SH-SY5Y (cell line): ENCODE data around the gene GATM.

Experiments
- GATA2 ChIP-seq: IDR thresholded peaks from 2 replicates; pipeline ENCODE4 v1.6.1; 2011; ENCODE audit warnings: mild to moderate bottlenecking, low read depth, low read length
- GATA3 ChIP-seq: IDR thresholded peaks from 2 replicates; pipeline ENCODE4 v1.6.1; 2011; ENCODE audit warnings: low read depth, mild to moderate bottlenecking, low read length, moderate library complexity

Gene GATM, protein sequence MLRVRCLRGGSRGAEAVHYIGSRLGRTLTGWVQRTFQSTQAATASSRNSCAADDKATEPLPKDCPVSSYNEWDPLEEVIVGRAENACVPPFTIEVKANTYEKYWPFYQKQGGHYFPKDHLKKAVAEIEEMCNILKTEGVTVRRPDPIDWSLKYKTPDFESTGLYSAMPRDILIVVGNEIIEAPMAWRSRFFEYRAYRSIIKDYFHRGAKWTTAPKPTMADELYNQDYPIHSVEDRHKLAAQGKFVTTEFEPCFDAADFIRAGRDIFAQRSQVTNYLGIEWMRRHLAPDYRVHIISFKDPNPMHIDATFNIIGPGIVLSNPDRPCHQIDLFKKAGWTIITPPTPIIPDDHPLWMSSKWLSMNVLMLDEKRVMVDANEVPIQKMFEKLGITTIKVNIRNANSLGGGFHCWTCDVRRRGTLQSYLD

DNA sequence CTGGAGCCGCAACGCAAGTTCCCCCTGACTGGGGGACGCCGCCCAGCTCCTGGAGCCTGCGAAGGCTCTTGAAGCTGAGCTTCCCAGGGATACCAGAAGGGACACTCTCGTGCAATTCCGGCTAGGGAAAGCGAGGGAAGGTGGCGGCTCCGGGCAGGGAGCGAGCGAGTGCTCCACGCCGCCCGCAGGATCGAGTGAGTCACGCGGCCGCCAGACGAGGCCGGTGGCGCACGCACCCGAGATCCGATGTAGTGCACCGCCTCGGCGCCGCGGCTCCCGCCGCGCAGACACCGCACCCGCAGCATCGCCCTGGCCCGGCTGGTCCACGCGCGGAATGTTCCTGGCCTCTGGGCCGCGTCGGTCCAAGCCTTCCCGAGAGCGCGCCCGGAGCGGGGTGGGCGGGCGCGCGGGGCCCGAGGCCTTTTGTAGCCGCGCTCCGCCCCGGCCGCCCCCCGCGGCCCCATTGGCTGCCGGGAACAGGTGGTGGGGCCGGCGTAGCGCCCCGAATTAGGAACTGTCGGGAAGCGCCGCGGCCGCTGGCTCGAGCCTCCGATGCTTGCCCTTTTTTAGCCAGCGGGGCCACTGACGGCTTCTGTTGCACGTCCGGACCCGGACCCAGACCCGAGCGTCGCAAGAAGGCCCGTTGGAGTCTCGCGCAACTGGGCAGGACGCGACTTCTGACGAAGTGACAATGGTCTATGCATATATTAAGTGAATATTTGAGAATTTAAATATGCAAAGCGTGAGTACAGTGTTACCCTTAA lies at the start of gene GATM:
GATM (minus strand) TSS at position 396 of the 764 bp plus-strand sequence; CDS start at position 305, 91 bp downstream.
- TF ChIP-seq GATA2 (no peak; the same call in 1 of the 2 replicates), GATA3 (no peak)

DNA sequence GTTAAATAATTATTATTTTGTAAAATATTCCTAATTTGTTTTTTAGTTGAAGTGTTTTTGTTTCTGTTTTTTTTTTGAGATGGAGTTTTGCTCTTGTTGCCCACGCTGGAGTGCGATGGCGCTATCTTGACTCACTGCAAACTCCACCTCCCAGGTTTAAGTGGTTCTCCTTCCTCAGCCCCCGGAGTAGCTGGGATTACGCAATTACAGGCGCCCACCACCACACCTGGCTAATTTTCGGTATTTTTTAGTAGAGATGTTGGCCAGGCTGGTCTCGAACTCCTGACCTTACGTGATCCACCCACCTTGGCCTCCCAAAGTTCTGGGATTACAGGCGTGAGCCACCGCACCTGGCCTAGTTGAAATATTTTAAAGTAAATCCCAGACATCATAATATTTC lies 48.7 kb upstream of the GATM start:
- TF ChIP-seq GATA3 (no peak), GATA2 (no peak)

DNA sequence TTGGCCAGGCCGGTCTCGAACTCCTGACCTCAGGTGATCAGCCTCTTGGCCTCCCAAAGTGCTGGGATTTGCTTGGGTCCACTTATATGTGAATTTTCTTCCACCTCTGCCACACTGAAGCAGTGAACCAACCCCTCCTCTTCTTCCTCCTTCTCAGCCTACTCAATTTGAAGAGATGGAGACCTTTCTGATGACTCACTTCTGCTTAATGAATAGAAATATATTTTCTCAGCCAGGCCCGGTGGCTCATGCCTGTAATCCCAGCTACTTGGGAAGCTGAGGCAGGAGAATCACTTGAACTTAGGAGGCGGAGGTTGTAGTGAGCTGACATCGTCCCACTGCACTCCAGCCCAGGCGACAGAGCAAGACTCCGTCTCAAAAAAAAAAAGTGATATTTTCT lies 46.8 kb upstream of the GATM start:
- TF ChIP-seq GATA2 (no peak), GATA3 (no peak)

DNA sequence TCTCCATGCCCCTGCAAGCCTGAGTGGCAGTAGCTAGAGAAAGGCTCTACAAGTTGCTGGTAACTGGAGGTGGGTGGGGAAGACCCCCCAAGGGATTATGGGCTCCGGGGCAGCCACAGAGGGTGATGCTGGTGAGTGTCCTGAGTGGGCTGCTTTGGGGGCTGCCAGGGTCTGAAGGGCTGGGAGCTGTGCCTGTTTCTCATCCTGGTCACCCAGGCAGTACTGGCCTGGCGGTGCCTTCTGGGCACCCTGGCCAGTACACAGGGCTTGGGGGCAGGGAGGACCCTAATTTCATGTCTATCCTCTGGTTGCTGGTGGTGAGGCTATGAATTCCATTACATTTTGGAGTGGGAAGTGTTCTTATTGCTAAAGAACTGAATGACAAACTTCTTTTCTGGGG lies 46.1 kb upstream of the GATM start:
- TF ChIP-seq GATA3: no peak
- no peak for TF ChIP-seq GATA2

DNA sequence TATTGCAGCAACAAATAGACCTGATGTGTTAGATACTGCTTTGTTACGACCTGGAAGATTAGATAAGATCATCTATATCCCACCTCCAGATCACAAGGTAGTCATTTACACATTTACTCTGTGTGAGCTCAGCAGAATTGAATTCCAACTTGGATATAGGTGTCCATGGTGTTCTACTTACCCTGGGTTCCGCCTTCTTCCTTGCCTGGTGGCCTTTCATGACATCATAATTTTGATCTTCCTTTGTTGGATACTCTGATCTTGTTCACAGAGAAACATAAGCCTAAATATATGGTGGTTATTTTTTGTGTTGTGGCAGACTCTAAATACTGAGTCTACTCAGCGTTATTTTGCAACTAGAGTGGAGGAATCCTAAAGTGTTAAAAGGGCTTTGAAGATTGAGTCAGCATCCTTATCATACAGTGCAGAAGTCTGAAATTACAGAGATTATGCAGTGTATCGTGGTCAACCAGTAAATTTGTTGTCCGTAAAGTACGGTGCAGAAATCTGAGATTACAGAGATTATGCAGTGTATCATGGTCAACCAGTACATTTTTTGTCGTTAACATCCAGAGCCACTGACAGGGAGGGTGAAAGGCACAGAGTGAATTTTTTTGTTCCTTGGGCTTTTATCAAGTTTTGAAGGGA lies 39.1 kb upstream of the GATM start:
- TF ChIP-seq GATA3: no peak
- TF ChIP-seq GATA2: no peak

DNA sequence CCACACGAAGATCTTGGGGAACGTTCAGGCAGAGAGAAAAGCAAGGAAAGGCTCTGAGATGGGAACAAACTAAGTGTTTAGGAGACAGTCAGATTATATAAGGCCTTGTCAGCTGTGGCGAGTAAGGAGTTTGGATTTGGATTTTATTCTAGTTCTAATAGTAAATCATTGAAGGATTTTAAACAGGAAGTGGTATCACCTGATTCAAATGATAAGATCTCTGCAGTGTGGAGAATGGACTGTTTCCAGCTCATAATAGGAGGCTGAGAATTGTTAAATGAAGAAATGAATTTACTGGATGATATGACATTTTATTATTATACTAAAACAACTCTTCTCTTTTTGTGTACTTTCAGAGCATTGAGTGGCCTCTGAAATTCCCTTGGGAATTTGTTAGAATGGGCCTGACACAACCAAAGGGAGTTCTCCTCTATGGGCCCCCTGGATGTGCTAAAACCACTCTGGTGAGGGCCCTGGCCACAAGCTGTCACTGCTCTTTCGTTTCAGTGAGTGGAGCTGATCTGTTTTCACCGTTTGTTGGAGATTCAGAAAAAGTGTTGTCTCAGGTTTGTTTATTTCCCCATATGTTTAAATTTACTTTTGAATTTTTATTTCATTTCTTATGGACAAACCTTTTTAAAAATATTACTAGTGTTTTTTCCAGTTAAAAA lies 36.0 kb upstream of the GATM start:
- TF ChIP-seq GATA3: no peak
- no peak for TF ChIP-seq GATA2

DNA sequence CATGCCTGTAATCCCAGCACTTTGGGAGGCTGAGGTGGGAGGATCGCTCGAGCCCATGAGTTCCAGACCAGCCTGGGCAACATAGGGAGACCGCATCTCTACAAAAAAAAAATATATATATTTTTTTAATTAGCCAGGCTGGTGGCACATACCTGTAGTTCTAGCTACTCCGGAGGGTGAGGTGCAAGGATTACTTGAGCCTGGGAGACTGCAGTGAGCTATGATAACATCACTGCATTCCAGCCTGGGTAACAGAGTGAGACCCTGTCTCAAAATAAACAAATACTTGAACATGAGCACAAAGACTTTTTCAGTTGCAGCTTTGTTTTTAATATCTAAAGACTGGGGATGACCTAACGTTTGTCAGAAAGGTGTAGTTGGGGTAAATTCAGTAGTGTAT lies 31.3 kb upstream of the GATM start:
- TF ChIP-seq GATA2: no peak

DNA sequence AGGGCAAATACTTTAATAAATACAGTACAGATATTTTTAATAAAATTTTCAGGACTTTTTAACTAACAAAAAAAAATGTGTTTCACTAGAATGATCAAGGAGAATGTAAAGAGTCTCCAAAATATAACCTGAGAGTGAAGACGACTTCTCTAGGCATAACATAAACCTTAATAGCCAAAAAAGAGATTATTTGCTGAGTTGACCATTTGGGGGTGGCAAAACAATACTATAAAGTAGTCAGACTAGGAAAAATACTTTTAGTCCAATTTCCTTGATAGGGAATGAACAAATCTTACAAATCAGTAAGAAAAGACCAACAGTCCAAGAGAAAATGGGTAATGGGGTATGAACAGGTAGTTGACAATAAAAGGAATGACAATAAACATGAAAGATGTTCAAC lies 29.4 kb upstream of the GATM start:
- TF ChIP-seq GATA2: no peak
- TF ChIP-seq GATA3: no peak

DNA sequence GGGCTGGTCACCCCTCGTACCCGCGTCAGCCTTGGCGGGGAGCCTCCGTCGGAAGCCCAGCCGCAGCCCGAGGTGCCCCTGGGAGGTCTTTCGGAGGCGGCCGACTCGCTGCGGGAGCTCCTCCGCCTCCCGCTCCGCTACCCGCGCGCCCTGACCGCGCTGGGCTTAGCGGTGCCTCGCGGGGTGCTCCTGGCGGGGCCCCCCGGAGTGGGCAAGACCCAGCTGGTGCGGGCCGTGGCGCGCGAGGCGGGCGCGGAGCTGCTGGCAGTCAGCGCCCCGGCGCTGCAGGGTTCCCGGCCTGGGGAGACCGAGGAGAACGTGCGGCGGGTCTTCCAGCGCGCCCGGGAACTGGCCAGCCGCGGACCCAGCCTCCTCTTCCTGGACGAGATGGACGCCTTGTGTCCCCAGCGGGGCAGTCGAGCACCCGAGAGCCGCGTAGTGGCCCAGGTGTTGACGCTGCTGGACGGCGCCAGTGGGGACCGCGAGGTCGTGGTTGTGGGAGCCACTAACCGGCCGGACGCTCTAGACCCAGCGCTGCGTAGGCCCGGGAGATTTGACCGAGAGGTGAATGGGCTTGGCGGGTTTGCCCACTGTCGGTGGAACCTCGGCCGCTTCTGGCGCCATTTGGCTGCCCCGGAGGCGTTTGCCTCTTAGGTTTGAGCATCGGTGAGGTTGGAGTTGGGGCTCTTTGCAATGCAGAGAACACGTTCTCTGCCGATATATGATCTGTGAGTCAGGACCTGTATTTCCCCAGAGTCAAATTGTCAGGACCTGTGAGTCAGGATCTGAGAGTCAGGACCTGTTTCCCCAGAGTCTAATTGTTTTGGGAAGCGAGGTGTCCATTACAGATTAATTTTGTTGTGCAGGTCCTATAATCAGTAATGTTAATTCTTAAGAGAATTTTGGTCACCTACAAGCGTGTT lies 24.9 kb upstream of the GATM start:
- TF ChIP-seq GATA2: no peak
- no peak for TF ChIP-seq GATA3

DNA sequence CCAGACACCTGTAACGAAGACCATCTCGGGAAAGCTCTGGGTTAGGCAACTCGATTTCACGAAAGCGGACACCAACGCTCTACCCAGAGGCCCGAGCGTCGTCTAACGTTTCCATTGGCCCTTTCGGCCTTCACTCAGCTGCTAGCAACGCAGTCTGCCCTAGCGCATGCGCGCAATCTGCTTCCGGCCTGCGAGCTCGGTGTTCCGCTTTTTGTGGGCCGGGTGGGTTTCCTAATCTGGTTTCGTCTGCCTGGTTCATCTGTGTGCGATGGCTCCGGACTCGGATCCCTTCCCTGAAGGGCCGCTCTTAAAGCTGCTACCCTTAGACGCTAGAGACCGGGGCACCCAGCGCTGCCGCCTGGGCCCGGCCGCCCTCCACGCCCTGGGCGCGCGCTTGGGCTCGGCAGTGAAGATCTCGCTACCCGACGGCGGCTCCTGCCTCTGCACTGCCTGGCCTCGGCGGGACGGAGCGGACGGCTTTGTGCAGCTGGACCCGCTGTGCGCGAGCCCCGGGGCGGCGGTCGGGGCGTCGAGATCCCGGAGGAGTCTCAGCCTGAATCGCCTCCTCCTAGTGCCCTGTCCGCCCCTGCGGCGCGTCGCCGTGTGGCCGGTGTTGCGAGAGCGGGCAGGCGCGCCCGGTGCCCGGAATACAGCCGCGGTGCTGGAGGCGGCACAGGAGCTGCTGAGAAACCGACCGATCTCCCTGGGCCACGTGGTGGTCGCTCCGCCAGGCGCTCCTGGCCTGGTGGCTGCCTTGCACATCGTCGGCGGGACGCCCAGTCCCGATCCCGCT lies 24.0 kb upstream of the GATM start:
- TF ChIP-seq GATA3: no peak
- TF ChIP-seq GATA2: no peak

DNA sequence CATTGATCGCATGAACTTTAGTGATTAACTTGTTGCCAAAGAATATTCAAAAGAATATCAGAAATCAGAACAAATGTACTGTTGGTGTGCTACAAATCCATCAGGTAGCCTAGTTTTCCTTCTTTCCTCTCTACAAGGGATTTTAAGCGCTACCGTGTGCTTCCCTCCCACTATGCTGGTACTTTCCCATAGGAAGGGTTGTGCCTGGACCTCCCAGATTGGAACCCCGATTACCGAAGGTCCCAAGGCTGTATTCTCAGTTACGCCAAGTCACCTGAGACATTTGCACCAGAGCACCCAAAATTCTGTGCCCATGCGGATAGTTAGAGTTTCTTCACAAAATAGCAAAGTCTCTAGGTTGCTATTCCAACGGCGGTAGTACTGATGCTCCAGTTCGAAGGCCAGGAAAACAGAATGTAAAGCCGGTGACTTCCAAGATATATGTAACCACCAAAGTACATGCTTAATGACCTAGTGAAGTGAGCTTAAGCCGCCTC lies 23.4 kb upstream of the GATM start:
- TF ChIP-seq GATA3 (no peak), GATA2 (peak; percentile 54)

DNA sequence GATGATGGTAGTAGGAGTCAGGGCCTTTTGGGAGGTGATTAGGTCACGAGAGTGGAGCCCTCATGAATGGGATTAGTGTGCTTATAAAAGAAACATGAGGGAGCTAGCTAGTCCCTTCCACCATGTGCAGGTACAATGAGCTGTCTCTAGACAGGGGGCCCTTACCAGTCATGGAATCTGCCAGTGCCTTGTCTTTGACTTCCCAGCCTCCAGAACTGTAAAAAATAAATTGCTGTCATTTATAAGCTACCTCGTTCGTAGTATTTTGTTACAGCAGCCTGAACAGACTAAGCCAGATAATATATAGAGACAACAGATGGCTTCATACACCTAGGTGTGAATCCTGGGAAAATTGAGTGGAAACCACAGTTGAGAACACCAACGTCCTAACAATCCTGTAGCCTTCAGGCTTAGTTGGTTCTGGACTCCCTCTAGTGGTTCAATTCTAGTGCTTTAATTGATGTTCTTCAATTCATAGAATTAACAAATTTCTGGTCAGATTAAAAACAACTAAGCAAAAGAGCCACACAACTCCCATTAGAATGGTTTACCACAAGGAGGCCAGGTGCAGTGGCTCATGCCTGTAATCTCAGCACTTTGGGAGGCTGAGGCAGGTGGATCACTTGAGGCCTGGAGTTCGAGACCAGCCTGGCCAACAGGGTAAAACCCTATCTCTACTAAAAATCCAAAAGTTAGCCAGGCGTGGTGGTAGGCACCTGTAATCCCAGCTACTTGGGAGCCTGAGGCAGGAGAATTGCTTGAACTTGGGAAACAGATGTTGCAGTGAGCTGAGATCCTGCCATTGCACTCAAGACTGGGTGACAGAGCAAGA lies 21.3 kb upstream of the GATM start:
- no peak for TF ChIP-seq GATA2
- TF ChIP-seq GATA3: no peak
